Measurements from ENCODE around the gene YPEL4. TPM values are rescaled to one million over a fixed set of nuclear protein-coding genes. Genes with fewer than 3 reads are reported as not detected.

Gene YPEL4
- total RNA-seq, 1 donor = 1.3 TPM

- H3K9me3 ChIP-seq (ENCODE audit: low read depth, low read length) = no peaks in the 10 kb centered on the region
- peaks cover 4% of the 10 kb centered on the region for H3K27me3 ChIP-seq (ENCODE audit: insufficient read depth, low read length)
- H3K4me3 ChIP-seq (ENCODE audit: low read length) = peak overlapping the region; percentile 24
- H3K4me1 ChIP-seq (ENCODE audit: insufficient read depth, low read length) = peaks cover 14% of the 10 kb centered on the region
These were observed 51.5 kb downstream of the YPEL4 start for GRCh38 chr11:57597916-57598830.

- Histone ChIP-seq H3K4me1 (ENCODE audit: insufficient read depth, low read length) (peaks cover 14% of the 10 kb centered on the region), H3K9me3 (ENCODE audit: low read depth, low read length) (no peaks in the 10 kb centered on the region), H3K27me3 (ENCODE audit: insufficient read depth, low read length) (peaks cover 4% of the 10 kb centered on the region), H3K4me3 (ENCODE audit: low read length) (peak within 1 kb of the TSS; percentile 24)
These were observed 52.2 kb downstream of the YPEL4 start, which contains the start of gene SERPING1 for GRCh38 chr11:57597461-57597915. TSS of gene SERPING1 (plus strand) at chr11:57597685. CDS start at chr11:57598271, 586 bp downstream.

GRCh38 chr11:57596266-57596885 lies 53.3 kb downstream of the YPEL4 start:
- Histone ChIP-seq H3K9me3 (ENCODE audit: low read depth, low read length) (no peaks in the 10 kb centered on the region), H3K4me1 (ENCODE audit: insufficient read depth, low read length) (peaks cover 14% of the 10 kb centered on the region), H3K27me3 (ENCODE audit: insufficient read depth, low read length) (peaks cover 4% of the 10 kb centered on the region), H3K4me3 (ENCODE audit: low read length) (no peak overlapping the region)

Other genes with a start within 250 kb of the YPEL4 start
- 41.9 TPM for gene SLC43A3, start 222.8 kb downstream of the YPEL4 start, total RNA-seq
- 0.10 TPM for gene RTN4RL2, start 189.4 kb downstream of the YPEL4 start, total RNA-seq
- 4.6 TPM for gene SLC43A1, start 134.2 kb downstream of the YPEL4 start, total RNA-seq
- 4.8 TPM for gene TIMM10, start 119.2 kb downstream of the YPEL4 start, total RNA-seq
- gene SMTNL1, start 112.3 kb downstream of the YPEL4 start, total RNA-seq = 0.10 TPM
- gene UBE2L6, start 82.2 kb downstream of the YPEL4 start, total RNA-seq = 40.1 TPM
- gene SERPING1, start 52.2 kb downstream of the YPEL4 start, total RNA-seq = 2.4 TPM
- gene CLP1, start 7.8 kb upstream of the YPEL4 start, total RNA-seq = 53.4 TPM
- gene ZDHHC5, start 18.2 kb upstream of the YPEL4 start, total RNA-seq = 48.9 TPM
- 11.6 TPM for gene MED19, start 62.3 kb upstream of the YPEL4 start, total RNA-seq
- 31.7 TPM for gene TMX2, start 62.7 kb upstream of the YPEL4 start, total RNA-seq
- 58.0 TPM for gene SELENOH, start 91.6 kb upstream of the YPEL4 start, total RNA-seq
- gene BTBD18, start 101.9 kb upstream of the YPEL4 start, total RNA-seq = not detected
- 19.6 TPM for gene CTNND1, start 111.9 kb upstream of the YPEL4 start, total RNA-seq